ENCODE data around the gene C10orf53.

GRCh38 chr10:49649936-49650723 lies 29.3 kb upstream of the C10orf53 start:
- TF ChIP-seq CTCF (IDR thresholded peaks at IDR 0.05; ENCODE audit: poor library complexity) (no peak), EZH2 (IDR thresholded peaks at IDR 0.05; ENCODE audit: borderline replicate concordance) (no peak)

All from hepatocyte (in vitro differentiated cells).